Mesendoderm (in vitro differentiated cells): Measurements from ENCODE around the gene SLC25A48.
A peak's percentile ranks its signal among the peaks of the same experiment; 100 is the strongest.

Source experiments
- DNase-seq: peaks from one replicate; pipeline ENCODE4 v3.0.0; 2013
- H2AK5ac ChIP-seq: 2 replicates; pipeline ENCODE4 v1.6.1; 2013; ENCODE audit warnings: low read length, inconsistent platforms
- H2BK120ac ChIP-seq: 2 replicates; pipeline ENCODE4 v1.6.1; 2013; ENCODE audit warnings: low read depth, mild to moderate bottlenecking, low read length, moderate library complexity, mixed read lengths
- H2BK15ac ChIP-seq: replicated peaks from 2 replicates; pipeline ENCODE4 v1.6.1; 2013; ENCODE audit warnings: low read depth, mild to moderate bottlenecking, moderate library complexity
- H2BK5ac ChIP-seq: 2 replicates; pipeline ENCODE4 v1.6.1; 2013; ENCODE audit warnings: low read length, inconsistent platforms
- H3K18ac ChIP-seq: 2 replicates; pipeline ENCODE4 v1.6.1; 2013; ENCODE audit warnings: mild to moderate bottlenecking, low read length, mixed read lengths
- H3K23ac ChIP-seq: one replicate; pipeline ENCODE4 v1.6.1; 2013; ENCODE audit warnings: low read length
- H3K27ac ChIP-seq: 2 replicates; pipeline ENCODE4 v1.5.1; 2013; ENCODE audit warnings: low read depth, mild to moderate bottlenecking, inconsistent platforms, low read length, moderate library complexity
- H3K27me3 ChIP-seq: 2 replicates; pipeline ENCODE4 v1.6.1; 2013; ENCODE audit warnings: low read length, control low read depth, mild to moderate bottlenecking, inconsistent platforms; ENCODE audit not compliant: insufficient read depth, poor library complexity
- H3K36me3 ChIP-seq: 2 replicates; pipeline ENCODE4 v1.6.1; 2013; ENCODE audit warnings: low read length, inconsistent platforms; ENCODE audit not compliant: control insufficient read depth, insufficient read depth
- H3K4ac ChIP-seq: one replicate; pipeline ENCODE4 v1.6.1; 2013; ENCODE audit warnings: low read depth, mild to moderate bottlenecking, low read length, moderate library complexity
- H3K4me1 ChIP-seq: 2 replicates; pipeline ENCODE4 v1.6.1; 2013; ENCODE audit warnings: low read depth, low read length, inconsistent platforms; ENCODE audit not compliant: control insufficient read depth
- H3K4me2 ChIP-seq: 2 replicates; pipeline ENCODE4 v1.6.1; 2013; ENCODE audit warnings: low read length
- H3K4me3 ChIP-seq: 2 replicates; pipeline ENCODE4 v1.5.1; 2013; ENCODE audit warnings: mild to moderate bottlenecking, low read length
- H3K56ac ChIP-seq: one replicate; pipeline ENCODE4 v1.6.1; 2013; ENCODE audit warnings: low read length
- H3K79me1 ChIP-seq: 2 replicates; pipeline ENCODE4 v1.6.1; 2013; ENCODE audit warnings: low read length, inconsistent platforms
- H3K79me2 ChIP-seq: 2 replicates; pipeline ENCODE4 v1.6.1; 2013; ENCODE audit warnings: mild to moderate bottlenecking, low read length; ENCODE audit not compliant: control insufficient read depth, insufficient read depth
- H3K9ac ChIP-seq: 2 replicates; pipeline ENCODE4 v1.6.1; 2013; ENCODE audit warnings: low read length, inconsistent platforms
- H4K5ac ChIP-seq: one replicate; pipeline ENCODE4 v1.6.1; 2013; ENCODE audit warnings: low read length
- H4K8ac ChIP-seq: one replicate; pipeline ENCODE4 v1.6.1; 2013; ENCODE audit warnings: low read depth, mild to moderate bottlenecking, control low read depth, low read length, moderate library complexity
- WGBS: extraction: QIAGEN DNeasy Blood & Tissue Kit; methylation state at CpG from one replicate; pipeline ENCODE4 v1.1.7; 2013; ENCODE audit warnings: low lambda C conversion rate, missing lambda C conversion rate; ENCODE audit not compliant: insufficient coverage; ENCODE audit errors: extremely low coverage; 5-methylcytosine and 5-hydroxymethylcytosine counted together

SLC25A48 gene

DNA sequence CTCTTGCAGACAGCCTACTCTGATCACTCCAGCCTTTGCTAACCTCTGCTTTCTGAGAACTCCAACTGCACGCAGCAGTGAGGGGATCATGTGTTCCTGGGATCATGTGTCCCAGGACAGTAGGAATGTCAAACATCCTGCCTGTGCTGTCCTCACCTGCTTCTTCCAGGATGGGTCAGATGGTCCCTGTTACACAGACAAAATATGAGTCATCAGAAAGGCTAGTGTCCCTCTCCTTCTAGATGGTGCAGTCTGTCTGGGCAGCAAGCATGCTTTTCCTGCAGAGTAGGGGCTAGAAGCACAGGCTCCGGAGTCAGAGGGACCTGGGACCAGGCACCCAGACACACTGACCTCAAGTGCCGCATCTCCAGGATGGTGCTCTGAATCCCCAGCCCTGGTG, 20.1 kb upstream of the SLC25A48 start:
- no peak overlapping the region for H2AK5ac ChIP-seq
- H3K27me3 ChIP-seq: no peaks in the 10 kb centered on the region
- DNase-seq: peak; percentile 59
- H3K27ac ChIP-seq: no peak overlapping the region
- H3K4ac ChIP-seq: no peak overlapping the region
- no peaks in the 10 kb centered on the region for H3K79me1 ChIP-seq
- no peak overlapping the region for H2BK5ac ChIP-seq
- no peak overlapping the region for H3K4me3 ChIP-seq
- WGBS: no CpG with 5 or more reads among the region's 3 CpGs
- no peak overlapping the region for H3K9ac ChIP-seq
- H3K4me1 ChIP-seq: no peaks in the 10 kb centered on the region
- H3K23ac ChIP-seq: no peak overlapping the region
- no peak overlapping the region for H4K8ac ChIP-seq
- no peak overlapping the region for H3K4me2 ChIP-seq
- no peak overlapping the region for H2BK15ac ChIP-seq
- H3K36me3 ChIP-seq: no peaks in the 10 kb centered on the region
- H3K56ac ChIP-seq: no peak overlapping the region
- H4K5ac ChIP-seq: no peak overlapping the region
- H3K18ac ChIP-seq: no peak overlapping the region
- H3K79me2 ChIP-seq: no peaks in the 10 kb centered on the region
- no peak overlapping the region for H2BK120ac ChIP-seq

DNA sequence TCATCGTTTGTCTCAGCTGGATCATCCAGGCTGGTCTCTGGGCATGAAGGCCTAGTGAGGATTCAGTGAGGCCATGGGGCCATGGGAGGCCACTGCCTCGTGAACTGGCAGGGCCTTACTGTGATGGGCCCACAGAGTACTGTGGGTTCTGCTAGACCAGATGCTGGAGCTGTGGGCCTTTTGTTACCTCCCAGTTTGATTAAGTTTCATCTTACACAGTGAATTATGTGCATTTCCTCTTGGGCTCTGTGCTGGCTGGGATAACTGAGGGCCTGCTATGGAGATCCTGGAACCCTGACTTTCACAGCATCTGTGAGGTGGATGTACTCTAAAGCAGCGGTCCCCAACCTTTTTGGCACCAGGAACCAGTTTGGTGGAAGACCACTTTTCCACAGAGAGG, 19.7 kb upstream of the SLC25A48 start:
- Histone ChIP-seq H3K79me2 (no peaks in the 10 kb centered on the region), H4K8ac (no peak overlapping the region), H4K5ac (no peak overlapping the region), H2BK15ac (no peak overlapping the region), H2BK5ac (no peak overlapping the region), H3K27ac (no peak overlapping the region), H3K4me3 (no peak overlapping the region), H3K4me2 (no peak overlapping the region), H3K36me3 (no peaks in the 10 kb centered on the region), H3K18ac (no peak overlapping the region), H3K9ac (no peak overlapping the region), H3K27me3 (no peaks in the 10 kb centered on the region), H3K4ac (no peak overlapping the region), H2BK120ac (no peak overlapping the region), H3K4me1 (no peaks in the 10 kb centered on the region), H3K23ac (no peak overlapping the region), H3K79me1 (no peaks in the 10 kb centered on the region), H2AK5ac (no peak overlapping the region), H3K56ac (no peak overlapping the region)
- DNase-seq: no peak
- WGBS: no CpG with 5 or more reads among the region's 3 CpGs

DNA sequence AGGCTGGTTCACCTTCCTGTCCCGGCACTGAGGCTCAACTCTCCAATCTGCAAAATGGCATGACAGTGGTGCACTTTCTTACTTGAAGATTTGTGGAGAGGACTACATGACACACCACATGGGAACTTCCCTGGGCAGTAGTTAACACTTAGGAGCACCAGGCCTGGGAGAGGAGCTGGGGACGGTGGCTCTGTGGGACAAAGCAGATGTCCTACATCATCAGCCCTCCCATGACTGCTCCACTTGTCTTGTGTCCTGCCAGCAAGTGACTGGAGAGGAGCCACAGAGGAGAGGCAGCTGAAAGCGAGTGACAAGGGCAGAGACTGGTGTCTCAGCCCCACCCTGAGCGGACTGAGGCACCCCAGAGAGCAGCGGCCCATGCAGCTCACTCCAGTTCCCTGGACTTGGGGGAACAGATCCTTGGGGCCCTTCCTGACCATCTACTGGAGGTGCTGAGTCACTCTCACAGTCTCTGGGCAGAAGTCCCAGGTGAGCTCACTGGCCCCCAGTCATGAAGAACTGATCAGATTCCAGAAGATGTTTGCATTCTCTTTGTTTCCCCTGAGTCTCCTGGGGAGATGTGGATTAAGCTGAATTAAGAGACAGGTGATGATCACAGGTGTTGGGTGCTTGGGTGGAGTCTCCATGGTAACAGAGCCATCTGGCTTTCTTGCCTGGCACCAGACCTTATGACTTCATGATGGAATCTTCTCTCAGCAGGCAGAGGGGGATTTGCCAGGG, 13.2 kb upstream of the SLC25A48 start:
- no peak overlapping the region for H2BK15ac ChIP-seq
- peak overlapping the region; percentile 73 for H3K18ac ChIP-seq
- no peak overlapping the region for H2BK5ac ChIP-seq
- H4K8ac ChIP-seq: no peak overlapping the region
- no peak overlapping the region for H2BK120ac ChIP-seq
- no peak overlapping the region for H4K5ac ChIP-seq
- peak overlapping the region; percentile 0 for H3K56ac ChIP-seq
- peak; percentile 91 for DNase-seq
- H3K27me3 ChIP-seq: no peaks in the 10 kb centered on the region
- H3K4me2 ChIP-seq: no peak overlapping the region
- H3K4me3 ChIP-seq: no peak overlapping the region
- no peak overlapping the region for H3K27ac ChIP-seq
- H3K23ac ChIP-seq: no peak overlapping the region
- no peak overlapping the region for H3K9ac ChIP-seq
- no peak overlapping the region for H3K4ac ChIP-seq
- H3K36me3 ChIP-seq: no peaks in the 10 kb centered on the region
- peaks cover 8% of the 10 kb centered on the region for H3K4me1 ChIP-seq
- no peaks in the 10 kb centered on the region for H3K79me2 ChIP-seq
- no CpG with 5 or more reads among the region's 5 CpGs for WGBS
- no peaks in the 10 kb centered on the region for H3K79me1 ChIP-seq
- H2AK5ac ChIP-seq: no peak overlapping the region

DNA sequence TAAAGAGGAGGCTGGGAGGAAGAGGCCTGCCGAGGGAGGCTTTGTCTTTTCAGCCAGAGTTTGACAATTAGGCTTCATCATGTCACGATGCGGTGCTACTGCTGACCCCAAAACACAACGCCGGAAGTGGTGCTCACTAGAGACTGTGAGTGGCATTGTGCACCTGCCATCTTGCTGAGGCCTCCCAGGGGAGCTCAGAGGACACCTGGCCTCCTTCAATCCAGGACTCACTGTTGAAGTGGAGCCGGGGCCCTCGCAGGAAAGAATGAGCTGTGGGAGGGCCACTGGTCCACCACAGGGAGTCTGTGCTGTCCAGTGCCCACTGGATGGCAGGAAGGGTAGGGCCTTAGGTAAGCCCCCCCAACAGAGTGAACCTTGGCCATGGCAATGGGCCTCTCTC, 12.7 kb upstream of the SLC25A48 start:
- no CpG with 5 or more reads among the region's 7 CpGs for WGBS
- Histone ChIP-seq H4K5ac (no peak overlapping the region), H4K8ac (no peak overlapping the region), H2AK5ac (peak overlapping the region; percentile 67), H3K18ac (no peak overlapping the region), H3K4me2 (no peak overlapping the region), H3K4me1 (peaks cover 8% of the 10 kb centered on the region), H3K79me2 (no peaks in the 10 kb centered on the region), H2BK5ac (no peak overlapping the region), H3K36me3 (no peaks in the 10 kb centered on the region), H3K9ac (no peak overlapping the region), H3K56ac (no peak overlapping the region), H3K79me1 (no peaks in the 10 kb centered on the region), H3K27me3 (no peaks in the 10 kb centered on the region), H3K4me3 (no peak overlapping the region), H3K4ac (no peak overlapping the region), H2BK120ac (no peak overlapping the region), H3K23ac (no peak overlapping the region), H3K27ac (no peak overlapping the region), H2BK15ac (no peak overlapping the region)
- DNase-seq: no peak

DNA sequence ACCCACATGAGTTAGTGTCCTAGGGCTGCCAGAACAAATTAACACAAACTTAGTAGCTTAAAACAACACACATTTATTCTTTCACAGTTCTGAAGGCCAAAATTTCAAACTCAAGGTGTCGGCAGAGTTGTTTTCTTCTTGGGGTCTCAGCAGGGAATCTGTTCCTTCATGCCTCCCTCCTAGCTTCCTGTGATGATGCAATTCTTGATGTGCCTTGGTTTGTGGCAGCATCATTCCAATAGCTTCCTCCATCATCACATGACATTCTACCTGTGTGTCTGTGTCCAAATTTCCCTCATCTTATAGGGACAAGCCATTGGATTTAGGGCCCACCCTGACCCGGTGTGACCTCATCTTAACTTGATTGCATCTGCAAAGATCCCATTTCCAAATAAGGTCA, 12.2 kb upstream of the SLC25A48 start:
- no peak overlapping the region for H4K5ac ChIP-seq
- no peak for DNase-seq
- no peaks in the 10 kb centered on the region for H3K27me3 ChIP-seq

DNA sequence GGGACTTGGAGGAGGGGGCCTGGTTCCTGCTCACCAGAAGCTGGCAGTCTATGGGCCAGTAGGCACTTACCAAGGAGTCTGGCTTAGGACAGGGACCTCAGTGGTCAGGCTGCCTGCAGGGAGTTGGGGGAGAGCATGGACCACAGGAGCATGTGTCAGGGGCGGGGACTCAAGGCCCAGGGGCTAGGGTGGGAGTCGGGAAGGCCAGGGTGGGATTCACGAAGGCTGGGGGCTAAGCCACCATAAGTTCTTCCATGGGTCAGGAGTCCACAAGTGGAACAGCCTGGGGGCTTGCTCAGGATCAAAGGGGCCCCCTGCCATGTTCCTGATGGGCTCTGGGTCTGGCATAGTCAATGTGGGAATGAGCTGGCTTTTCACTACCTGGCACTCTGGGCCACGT, 11.5 kb upstream of the SLC25A48 start:
- Histone ChIP-seq H2BK15ac (no peak overlapping the region), H4K8ac (no peak overlapping the region), H3K4me1 (peaks cover 8% of the 10 kb centered on the region), H3K4ac (no peak overlapping the region), H3K18ac (no peak overlapping the region), H3K36me3 (no peaks in the 10 kb centered on the region), H3K4me2 (no peak overlapping the region), H4K5ac (no peak overlapping the region), H3K27ac (no peak overlapping the region), H2BK5ac (no peak overlapping the region), H3K23ac (no peak overlapping the region), H3K79me1 (no peaks in the 10 kb centered on the region), H3K79me2 (no peaks in the 10 kb centered on the region), H2BK120ac (no peak overlapping the region), H2AK5ac (no peak overlapping the region), H3K4me3 (no peak overlapping the region), H3K27me3 (no peaks in the 10 kb centered on the region), H3K9ac (no peak overlapping the region), H3K56ac (no peak overlapping the region)
- no CpG with 5 or more reads among the region's 4 CpGs for WGBS
- DNase-seq: no peak

More for the DNA sequence above, 12.2 kb upstream of the SLC25A48 start:
- Histone ChIP-seq H3K27ac (no peak overlapping the region), H2AK5ac (peak overlapping the region; percentile 67), H3K23ac (peak overlapping the region; percentile 50), H3K4me3 (no peak overlapping the region), H3K56ac (no peak overlapping the region), H3K79me1 (no peaks in the 10 kb centered on the region), H3K4ac (no peak overlapping the region), H2BK120ac (no peak overlapping the region), H3K18ac (no peak overlapping the region), H3K4me2 (no peak overlapping the region), H3K4me1 (peaks cover 8% of the 10 kb centered on the region), H3K9ac (no peak overlapping the region), H2BK15ac (no peak overlapping the region), H2BK5ac (no peak overlapping the region), H4K8ac (no peak overlapping the region), H3K36me3 (no peaks in the 10 kb centered on the region), H3K79me2 (no peaks in the 10 kb centered on the region)
- WGBS: no CpG with 5 or more reads among the region's 2 CpGs
